Cerebellar nuclear complex (tissue), 1 donor: ENCODE data around the gene TLCD4.
"Not testable (repeated sequence)": the region's sequence is repeated elsewhere in the genome, so short reads cannot be mapped to it uniquely, and the experiment has no call there.

Experiments used
- DNase-seq, 2 experiments: peaks; one replicate each; lab custom pipeline; 2025; lab: John Stamatoyannopoulos, UW

The TLCD4 gene

DNA sequence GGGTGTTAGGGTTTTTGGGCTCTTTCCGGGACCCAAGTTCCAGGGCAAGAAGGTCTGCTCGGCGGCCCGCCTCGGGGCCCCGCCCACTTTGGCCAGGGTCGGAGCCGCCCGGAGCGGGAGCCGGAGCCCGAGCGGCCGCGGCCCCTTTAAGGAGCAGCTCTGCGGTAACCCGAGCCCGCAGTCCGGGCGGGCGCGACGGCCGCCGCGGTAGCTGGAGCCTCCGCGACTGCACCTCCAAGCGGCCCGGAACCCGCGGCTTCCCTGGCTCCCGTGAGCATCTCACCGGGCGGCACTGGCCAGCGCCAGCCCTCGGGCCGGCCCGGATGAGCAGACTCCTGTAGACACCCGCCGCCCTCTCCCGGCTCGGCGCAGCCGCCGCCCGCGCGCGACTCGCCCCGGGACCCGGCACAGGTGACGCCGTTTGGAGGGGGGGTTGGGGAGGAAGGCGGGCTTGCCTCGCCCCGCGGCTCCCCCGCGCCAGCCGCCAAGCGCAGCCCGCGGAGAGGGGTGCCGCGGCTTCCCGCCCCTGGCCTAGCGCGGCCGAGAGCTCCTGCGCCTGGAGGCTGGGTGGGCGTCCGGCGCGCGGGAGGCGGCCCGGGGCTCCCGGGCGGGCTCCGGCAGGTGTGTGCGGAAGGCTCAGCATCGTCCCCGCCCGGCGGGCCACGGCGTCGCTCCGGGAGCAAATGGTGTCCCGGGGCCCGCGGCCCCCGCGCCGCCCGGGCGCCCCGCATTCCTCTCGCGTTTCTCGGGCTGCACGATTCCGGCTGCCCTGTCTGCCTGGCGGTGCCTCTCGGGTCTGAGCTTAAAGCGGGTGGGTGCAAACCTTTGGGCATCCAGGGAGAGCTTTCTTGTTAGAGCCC lies at the start of gene TLCD4:
TLCD4 (plus strand) TSS at position 149 of the 860 bp plus-strand sequence. CDS start 26,547 bp downstream, outside the sequence.
- no peak for DNase-seq

GRCh38 chr1:95067568-95067967 lies 49.6 kb upstream of the TLCD4 start:
- no peak for DNase-seq

GRCh38 chr1:95068956-95069709 lies 48.0 kb upstream of the TLCD4 start:
- no peak for DNase-seq

DNA sequence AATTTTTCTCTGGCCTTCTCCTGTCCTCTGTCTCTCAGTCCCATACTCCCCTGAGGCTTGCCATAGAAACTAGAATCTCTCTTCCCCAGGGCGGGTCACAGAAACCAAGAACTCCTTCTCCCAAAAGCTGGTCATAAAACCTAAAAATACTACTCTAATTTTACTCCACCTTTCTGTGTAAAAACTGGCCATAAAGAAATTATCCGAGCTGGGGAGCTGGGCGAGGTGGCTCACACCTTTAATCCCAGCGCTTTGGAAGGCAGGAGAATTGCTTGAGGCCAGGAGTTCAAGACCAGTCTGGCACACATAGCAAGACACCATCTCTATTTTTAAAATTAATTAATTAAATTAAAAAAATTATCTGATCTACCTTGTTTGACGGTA lies 47.5 kb upstream of the TLCD4 start:
- no peak for DNase-seq

DNA sequence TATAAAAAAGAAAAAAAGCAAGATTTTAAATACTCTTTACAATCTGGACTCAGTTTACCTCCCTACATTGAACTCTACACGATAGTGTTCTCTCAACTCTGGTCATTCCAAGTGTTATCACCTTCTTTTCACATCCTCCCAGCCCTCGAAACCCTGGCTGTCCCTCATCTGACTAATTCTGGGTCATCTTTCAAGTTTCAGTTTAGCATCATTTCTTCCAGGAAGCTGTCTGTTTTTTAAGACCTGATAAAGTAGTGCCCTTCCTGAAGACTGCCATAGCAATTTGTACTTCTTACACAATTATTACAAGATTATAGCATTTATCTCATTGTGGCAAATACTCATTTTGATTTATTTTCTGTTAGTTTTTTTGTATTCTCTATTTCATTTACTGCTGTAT lies 45.6 kb upstream of the TLCD4 start:
- no peak for DNase-seq

- DNase-seq, result no peak
These were observed 45.0 kb upstream of the TLCD4 start for GRCh38 chr1:95072117-95072516.

DNA sequence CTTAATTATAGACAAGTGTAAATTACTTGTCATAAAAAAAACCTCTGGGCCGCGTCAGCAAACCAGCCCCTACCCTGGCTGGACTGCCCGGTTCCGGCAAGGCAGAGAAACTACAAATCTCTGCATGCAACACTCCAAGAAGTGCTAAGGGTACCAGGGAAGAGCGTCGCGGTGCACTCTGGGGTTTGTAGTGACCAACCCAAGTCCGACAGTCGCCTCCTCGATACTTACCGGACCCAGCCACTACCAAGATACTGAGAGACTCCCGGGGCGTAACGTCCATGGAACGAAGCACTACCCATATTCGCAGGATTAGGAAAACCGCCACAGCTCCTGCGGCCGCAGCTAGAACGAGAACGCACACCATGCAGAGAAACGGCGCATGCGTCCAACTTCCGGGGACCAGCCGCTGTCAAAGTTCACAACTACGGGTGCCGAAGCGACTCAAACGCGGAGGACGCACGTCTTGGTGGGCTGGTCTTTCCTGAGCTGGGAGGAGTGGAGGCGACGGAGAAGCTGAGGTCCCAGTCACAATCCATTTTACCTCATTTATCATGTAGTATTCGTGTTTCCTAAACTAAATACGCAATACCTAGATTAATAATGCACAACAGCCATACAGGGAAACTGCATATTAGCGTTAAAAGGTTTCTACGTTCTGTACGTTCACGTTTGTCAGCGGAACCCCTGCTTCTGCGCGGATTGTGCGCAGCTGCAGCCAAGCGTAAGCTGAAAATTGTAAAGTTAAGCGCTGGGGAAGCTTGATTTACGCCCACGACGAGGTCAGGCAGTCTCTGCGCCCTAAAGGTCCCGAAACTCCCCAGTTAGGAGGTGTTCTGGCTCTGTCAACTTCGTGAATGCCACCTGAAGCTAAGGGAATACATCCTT lies 44.4 kb upstream of the TLCD4 start, which contains the start of gene ALG14:
ALG14 (minus strand) TSS at position 420 of the 888 bp plus-strand sequence; CDS start at position 367, 53 bp downstream.
- DNase-seq, result peak; percentile 59 to 87

DNA sequence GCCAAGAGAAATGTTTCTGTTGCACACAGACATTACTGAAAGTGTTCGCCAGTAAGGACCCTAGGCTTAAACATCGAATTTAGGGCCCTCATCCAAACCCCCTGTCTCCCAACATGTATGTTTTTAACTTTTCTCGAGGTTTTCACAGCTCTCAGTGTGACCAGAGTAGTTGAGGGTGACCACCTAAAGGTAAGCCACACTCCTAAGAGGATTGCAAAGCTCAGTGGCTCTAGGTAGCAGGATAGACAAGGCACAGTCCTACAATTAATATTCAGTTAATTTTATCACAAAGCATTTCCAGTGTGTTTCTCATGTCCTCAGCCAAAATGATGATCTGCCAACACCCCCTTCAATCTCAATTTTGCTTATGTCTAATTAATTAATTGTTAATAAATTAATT lies 43.7 kb upstream of the TLCD4 start:
- no peak for DNase-seq

- DNase-seq, result no peak
These were observed 41.1 kb upstream of the TLCD4 start for GRCh38 chr1:95076034-95076433.

GRCh38 chr1:95080446-95080845 lies 36.7 kb upstream of the TLCD4 start:
- no peak for DNase-seq

GRCh38 chr1:95080879-95081278 lies 36.3 kb upstream of the TLCD4 start:
- DNase-seq, result no peak

DNA sequence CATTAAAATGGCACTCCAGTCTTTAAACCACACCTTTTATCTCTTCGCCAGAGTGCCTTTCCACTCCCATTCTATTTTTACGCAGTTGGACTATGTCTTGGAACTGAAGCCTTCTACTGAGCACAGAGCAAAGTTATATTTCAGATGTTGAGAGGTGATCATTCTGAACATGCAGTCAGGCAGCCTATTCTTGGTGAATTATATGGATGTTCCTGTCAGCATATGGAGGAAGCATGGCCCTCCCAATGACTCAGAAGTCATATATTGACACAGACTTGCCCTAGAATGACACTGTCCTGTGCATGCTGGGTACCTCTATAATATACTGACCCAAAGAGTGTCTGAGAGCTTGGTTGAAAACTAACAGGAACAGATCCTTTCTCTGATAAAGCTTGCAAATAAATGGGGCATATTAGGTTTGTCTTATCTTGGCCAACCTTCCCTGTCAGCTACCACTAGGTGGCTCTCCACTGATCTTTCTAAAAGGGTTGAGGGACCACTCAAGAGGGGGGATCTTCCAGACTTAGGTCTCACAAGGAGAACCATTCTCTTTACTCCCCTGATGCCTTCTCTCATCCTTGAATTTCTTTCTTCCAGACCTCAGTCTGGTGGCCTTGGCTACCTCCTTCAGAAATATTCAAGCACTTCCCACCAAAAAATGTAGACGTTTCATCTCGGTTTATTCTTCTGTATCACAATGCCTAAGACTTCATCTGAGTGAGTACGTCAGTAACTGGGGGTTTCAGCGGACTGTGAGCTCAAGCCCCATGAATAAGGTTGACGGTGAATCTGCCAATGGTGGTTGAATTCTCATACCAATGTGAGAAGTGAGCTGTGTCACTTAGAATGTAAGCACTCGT lies 32.6 kb upstream of the TLCD4 start:
- DNase-seq, result peak in 1 of 2 experiments; percentile 18

GRCh38 chr1:95085376-95085775 lies 31.8 kb upstream of the TLCD4 start:
- DNase-seq, result no peak

- no peak for DNase-seq
These were observed 30.1 kb upstream of the TLCD4 start for GRCh38 chr1:95086949-95087533.

GRCh38 chr1:95088303-95088702 lies 28.9 kb upstream of the TLCD4 start:
- no peak for DNase-seq

DNA sequence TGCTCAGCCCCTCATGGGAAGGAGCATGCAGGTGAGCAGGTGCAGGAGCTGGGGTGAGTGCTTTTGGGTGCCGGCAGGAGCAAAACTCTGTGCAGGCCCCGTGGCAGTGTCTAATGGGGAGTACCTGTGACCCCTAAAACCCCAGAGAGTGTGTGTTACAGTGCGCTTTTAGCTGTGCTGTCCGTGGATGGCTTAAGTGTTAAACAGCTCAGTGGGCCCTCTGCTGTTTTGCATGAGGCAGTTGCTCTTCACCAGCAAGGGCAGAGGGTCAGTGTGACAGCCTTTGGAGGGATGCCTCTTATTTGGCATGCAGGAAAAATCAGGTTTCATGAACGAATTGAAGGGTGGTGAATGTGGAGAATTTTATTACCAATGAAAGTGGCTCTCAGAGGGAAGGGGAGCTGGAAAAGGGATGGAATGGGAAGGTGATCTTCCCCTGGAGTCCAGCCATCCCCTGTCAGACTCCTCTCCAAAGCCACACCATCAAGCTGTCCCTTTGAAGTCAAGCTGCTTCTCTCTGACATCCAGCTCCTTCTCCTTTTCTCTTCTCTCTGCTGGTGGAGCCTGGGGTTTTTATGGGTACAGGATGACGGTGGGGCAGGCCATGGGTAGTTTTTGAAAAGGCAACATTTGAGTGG lies 27.4 kb upstream of the TLCD4 start:
- DNase-seq, result no peak

- not testable (repeated sequence) for DNase-seq
These were observed 25.9 kb upstream of the TLCD4 start for GRCh38 chr1:95091290-95091689.

DNA sequence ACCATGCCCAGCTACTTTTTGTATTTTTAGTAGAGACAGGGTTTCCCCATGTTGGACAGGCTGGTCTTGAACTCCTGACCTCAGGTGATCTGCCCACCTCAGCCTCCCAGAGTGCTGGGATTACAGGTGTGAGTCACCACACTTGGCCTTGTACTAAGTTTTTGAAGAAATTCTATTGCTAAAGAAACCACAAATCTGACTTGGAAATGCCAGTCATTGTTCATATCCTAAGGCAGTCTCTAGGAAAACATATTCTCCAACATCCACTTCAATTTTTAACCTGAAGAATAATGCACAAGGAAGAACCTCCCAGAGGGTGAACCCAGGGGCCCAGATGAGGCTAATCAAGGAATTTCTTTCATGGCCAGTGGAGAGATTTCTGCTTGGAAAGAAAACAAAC lies 24.3 kb upstream of the TLCD4 start:
- DNase-seq, result not testable (repeated sequence)

DNA sequence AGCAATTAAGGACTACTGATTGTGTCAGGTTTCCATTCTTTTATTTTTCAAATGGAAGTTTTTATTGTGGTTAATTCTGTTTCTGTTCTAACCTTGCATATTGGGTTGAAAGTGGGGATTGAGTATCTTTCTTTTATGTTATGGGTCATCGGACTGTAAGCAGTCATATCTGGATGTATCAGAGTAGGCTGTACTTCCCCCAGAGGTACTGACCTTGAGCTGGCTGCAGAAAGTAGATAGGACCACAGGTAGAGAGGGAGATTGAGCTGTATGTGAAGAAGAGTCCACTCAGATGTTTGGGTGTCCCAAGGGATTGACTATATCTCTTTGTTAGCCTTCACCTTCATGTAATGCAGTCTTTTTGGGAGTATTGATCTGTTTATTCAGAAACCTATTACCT lies 23.9 kb upstream of the TLCD4 start:
- no peak for DNase-seq

DNA sequence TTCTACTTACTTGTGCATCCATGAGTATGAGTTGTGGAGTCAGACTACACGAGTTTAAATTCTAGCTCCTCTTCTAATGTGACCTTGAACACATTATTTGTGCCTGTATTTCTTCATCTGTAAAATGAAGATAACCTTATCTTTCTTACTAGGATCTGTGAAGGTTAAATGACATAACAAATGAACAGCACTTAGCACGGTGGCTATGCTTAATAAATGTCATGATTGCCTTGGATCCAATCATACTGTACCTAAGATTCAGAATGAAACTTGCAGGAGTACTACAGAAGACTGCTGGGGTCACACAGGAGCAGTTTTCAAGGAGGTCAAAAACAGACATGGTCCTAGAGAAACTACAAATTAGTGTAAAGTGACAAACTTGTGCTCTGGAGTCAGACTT lies 22.2 kb upstream of the TLCD4 start:
- DNase-seq, result no peak
